Activated gamma-delta T cell treated with anti-CD3 and anti-CD28 coated beads, Interleukin-2, amount 50 U/mL, for 16 hours (primary cell): Measurements from ENCODE around the gene TMEM183A.
"Not testable (repeated sequence)": the region's sequence is repeated elsewhere in the genome, so short reads cannot be mapped to it uniquely, and the experiment has no call there.

ENCODE experiments used
- DNase-seq: peaks from one replicate; pipeline ENCODE4 v3.0.0-alpha.2; 2020; ENCODE audit warnings: low read depth

The TMEM183A gene

GRCh38 chr1:202987255-202987654 lies 19.9 kb upstream of the TMEM183A start:
- DNase-seq, result no peak

- DNase-seq, result no peak
Observed at GRCh38 chr1:202987922-202988583, 19.1 kb upstream of the TMEM183A start.

GRCh38 chr1:202989879-202990278 lies 17.3 kb upstream of the TMEM183A start:
- DNase-seq, result no peak

GRCh38 chr1:202991112-202991511 lies 16.1 kb upstream of the TMEM183A start:
- DNase-seq, result no peak

GRCh38 chr1:202994756-202995155 lies 12.4 kb upstream of the TMEM183A start:
- no peak for DNase-seq

- peak; percentile 47 for DNase-seq
Observed at GRCh38 chr1:202998836-202999750, 8.1 kb upstream of the TMEM183A start.

- no peak for DNase-seq
Observed at GRCh38 chr1:203000217-203000944, 6.8 kb upstream of the TMEM183A start.

GRCh38 chr1:203001986-203002385 lies 5.2 kb upstream of the TMEM183A start:
- no peak for DNase-seq

GRCh38 chr1:203002951-203003350 lies 4.2 kb upstream of the TMEM183A start:
- DNase-seq, result no peak

GRCh38 chr1:203005395-203006142 lies 1.6 kb upstream of the TMEM183A start:
- not testable (repeated sequence) for DNase-seq

- DNase-seq, result no peak
Observed at GRCh38 chr1:203009185-203009584, 2.0 kb downstream of the TMEM183A start.

- no peak for DNase-seq
Observed at GRCh38 chr1:203011582-203011981, 4.4 kb downstream of the TMEM183A start.

GRCh38 chr1:203017061-203017460 lies 9.9 kb downstream of the TMEM183A start:
- DNase-seq, result no peak

GRCh38 chr1:203017692-203018091 lies 10.5 kb downstream of the TMEM183A start:
- no peak for DNase-seq

GRCh38 chr1:203022855-203023254 lies 15.7 kb downstream of the TMEM183A start:
- DNase-seq, result not testable (repeated sequence)

- no peak for DNase-seq
Observed at GRCh38 chr1:203025686-203026030, 18.5 kb downstream of the TMEM183A start.

- peak; percentile 72 for DNase-seq
Observed at GRCh38 chr1:203026031-203026665, 19.0 kb downstream of the TMEM183A start, which contains the start of gene PPFIA4. TSS of gene PPFIA4 (plus strand) at chr1:203026491. CDS start at chr1:203039009, 12,518 bp downstream.

- no peak for DNase-seq
Observed at GRCh38 chr1:203026666-203027663, 19.8 kb downstream of the TMEM183A start.

GRCh38 chr1:203028067-203028783 lies 21.1 kb downstream of the TMEM183A start:
- no peak for DNase-seq
